ENCODE results near the gene SLC2A6. TPM values are rescaled to one million over a fixed set of nuclear protein-coding genes. Genes with fewer than 3 reads are reported as not detected.

Gene SLC2A6, protein sequence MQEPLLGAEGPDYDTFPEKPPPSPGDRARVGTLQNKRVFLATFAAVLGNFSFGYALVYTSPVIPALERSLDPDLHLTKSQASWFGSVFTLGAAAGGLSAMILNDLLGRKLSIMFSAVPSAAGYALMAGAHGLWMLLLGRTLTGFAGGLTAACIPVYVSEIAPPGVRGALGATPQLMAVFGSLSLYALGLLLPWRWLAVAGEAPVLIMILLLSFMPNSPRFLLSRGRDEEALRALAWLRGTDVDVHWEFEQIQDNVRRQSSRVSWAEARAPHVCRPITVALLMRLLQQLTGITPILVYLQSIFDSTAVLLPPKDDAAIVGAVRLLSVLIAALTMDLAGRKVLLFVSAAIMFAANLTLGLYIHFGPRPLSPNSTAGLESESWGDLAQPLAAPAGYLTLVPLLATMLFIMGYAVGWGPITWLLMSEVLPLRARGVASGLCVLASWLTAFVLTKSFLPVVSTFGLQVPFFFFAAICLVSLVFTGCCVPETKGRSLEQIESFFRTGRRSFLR
- 18.7 and 19.5 TPM in 2 replicates for total RNA-seq (2021)
- long read RNA-seq, transcript SLC2A6-202 (10 exons, 2,528 nt), result major isoform, 87 of 273 reads
- long read RNA-seq, transcript SLC2A6-201 (9 exons, 2,301 nt), result minor isoform, 75 of 273 reads
- long read RNA-seq, partial matches to known transcripts, result 27 of 273 reads
- long read RNA-seq, other reads (novel, unspliced or antisense), result 84 of 273 reads

GRCh38 chr9:133478851-133479711 lies at the start of gene SLC2A6:
SLC2A6 (minus strand) TSS chr9:133479099; CDS start chr9:133479059, 40 bp downstream.
- no peak within 1 kb of the TSS for H3T11ph ChIP-seq (ENCODE audit: low read length)
- no peak within 1 kb of the TSS for H3K27ac ChIP-seq (ENCODE audit: insufficient read length, low read depth, low read length)
- no peaks in the 10 kb centered on the region for H3K9me3 Mint-ChIP-seq
- H3K4me1 ChIP-seq (ENCODE audit: insufficient read depth, low read length), result 0 out of 2 replicates have a peak, but pooled peaks cover 2% of the 10 kb centered on the region
- no peak within 1 kb of the TSS for H4K5ac ChIP-seq (ENCODE audit: insufficient read length, low read depth, low read length)
- H3K23me2 ChIP-seq (ENCODE audit: insufficient read length, low read depth, low read length, poor library complexity, severe bottlenecking), result peaks cover 13% of the 10 kb centered on the region
- peaks cover 8 to 12% (median 8%) of the 10 kb centered on the region in 3 experiments; a peak in 5 of 7 replicates for H3K36me3 Mint-ChIP-seq (ENCODE audit: insufficient read depth in 1 of 3, low read depth in 3 of 3)
- peaks cover 22% of the 10 kb centered on the region for H3K27me3 Mint-ChIP-seq (ENCODE audit: low read depth)
- DNase-seq, result peak; percentile 95
- WGBS (ENCODE audit: extremely low coverage, insufficient read length, low lambda C conversion rate), result no CpG with 5 or more reads among the region's 84 CpGs
- H2BK5ac ChIP-seq (ENCODE audit: insufficient read length, low read length), result no peak within 1 kb of the TSS
- H2AFZ ChIP-seq (ENCODE audit: low read length), result no peak within 1 kb of the TSS
- no peaks in the 10 kb centered on the region for H4K20me1 ChIP-seq (ENCODE audit: control insufficient read depth, insufficient read depth, insufficient read length)
- no peak within 1 kb of the TSS for H2BK20ac ChIP-seq (ENCODE audit: low read depth, low read length, poor library complexity, severe bottlenecking)
- no peaks in the 10 kb centered on the region for H3K27me3 ChIP-seq (ENCODE audit: insufficient read depth, low read length)
- TF ChIP-seq CTCF (conservative IDR thresholded peaks at IDR 0.05), result no peak
- no peak within 1 kb of the TSS for H3K56ac ChIP-seq (ENCODE audit: insufficient read length, low read depth, low read length)
- H3K9ac ChIP-seq (ENCODE audit: extremely low read depth, insufficient read length, low read length), result peak within 1 kb of the TSS; percentile 66
- no peak within 1 kb of the TSS for H2BK12ac ChIP-seq (ENCODE audit: insufficient read length, low read depth, low read length)
- H4K8ac ChIP-seq (replicated peaks; ENCODE audit: insufficient read length, low read depth, low read length), result no peak within 1 kb of the TSS
- H3K23ac ChIP-seq (ENCODE audit: insufficient read length, low read depth, low read length), result no peak within 1 kb of the TSS
- no peak within 1 kb of the TSS for H3K4ac ChIP-seq (ENCODE audit: low read depth, low read length)
- H3K27ac Mint-ChIP-seq, result peak within 1 kb of the TSS in 1 of 3 experiments; percentile 44; a peak in 3 of 7 replicates
- H4K91ac ChIP-seq (ENCODE audit: insufficient read length, low read depth, low read length), result no peak within 1 kb of the TSS
- H3K79me2 ChIP-seq (ENCODE audit: insufficient read depth, low read length), result no peaks in the 10 kb centered on the region; the same call in 1 of the 2 replicates
- peak within 1 kb of the TSS; percentile 69 for H3K4me2 ChIP-seq (ENCODE audit: insufficient read depth, insufficient read length, low read length)
- peak within 1 kb of the TSS; percentile 75 to 86 for H3K4me3 Mint-ChIP-seq
- H3K79me1 ChIP-seq (ENCODE audit: insufficient read depth, low read depth, low read length, poor library complexity, severe bottlenecking), result no peaks in the 10 kb centered on the region
- peaks cover 4 to 11% of the 10 kb centered on the region in 2 experiments for H3K4me1 Mint-ChIP-seq
- H2AK5ac ChIP-seq (ENCODE audit: insufficient read length, low read length), result no peak within 1 kb of the TSS
- H2BK120ac ChIP-seq (ENCODE audit: low read depth, low read length, poor library complexity, severe bottlenecking), result no peak within 1 kb of the TSS
- H3K14ac ChIP-seq (ENCODE audit: insufficient read depth, low read length), result peak within 1 kb of the TSS; percentile 74
- H3K9me3 ChIP-seq (ENCODE audit: control insufficient read depth, low read depth, low read length), result no peaks in the 10 kb centered on the region
- no peak within 1 kb of the TSS for H2BK15ac ChIP-seq (ENCODE audit: low read depth, low read length)
- peak within 1 kb of the TSS; percentile 37 for H3K18ac ChIP-seq (ENCODE audit: insufficient read length, low read depth, low read length)
